Smooth muscle cell (in vitro differentiated cells): Measurements from ENCODE around the gene ATP10A. TPM values are rescaled to one million over a fixed set of nuclear protein-coding genes. Genes with fewer than 3 reads are reported as not detected.

Source experiments
- DNase-seq: peaks from one replicate; lab custom pipeline; 2025; ENCODE audit not compliant: unreplicated experiment; lab: John Stamatoyannopoulos, UW
- H2AFZ ChIP-seq: fragments of 200-600 bp; sonication (generic); 2 replicates; pipeline ENCODE4 v1.6.0; 2016; ENCODE audit warnings: antibody characterized with exemption, low read depth, mild to moderate bottlenecking
- H3F3A ChIP-seq: fragments of 200-600 bp; sonication (generic); 2 replicates; pipeline ENCODE4 v1.6.0; 2017; ENCODE audit warnings: antibody characterized with exemption, low read depth
- H3K27ac ChIP-seq: fragments of 200-600 bp; sonication (generic); 2 replicates; pipeline ENCODE4 v1.5.1; 2016; ENCODE audit warnings: low read depth, mild to moderate bottlenecking
- H3K27me3 ChIP-seq: fragments of 200-600 bp; sonication (generic); 2 replicates; pipeline ENCODE4 v1.6.1; 2016; ENCODE audit warnings: low read depth, mild to moderate bottlenecking
- H3K36me3 ChIP-seq: fragments of 200-600 bp; sonication (generic); 2 replicates; pipeline ENCODE4 v1.5.1; 2016; ENCODE audit warnings: low read depth
- H3K4me1 ChIP-seq: fragments of 200-600 bp; sonication (generic); 2 replicates; pipeline ENCODE4 v1.5.1; 2016; ENCODE audit warnings: low read depth
- H3K4me2 ChIP-seq: fragments of 200-600 bp; sonication (generic); 2 replicates; pipeline ENCODE4 v1.6.0; 2016; ENCODE audit warnings: mild to moderate bottlenecking
- H3K4me3 ChIP-seq: fragments of 200-600 bp; sonication (generic); 2 replicates; pipeline ENCODE4 v1.5.1; 2016; ENCODE audit warnings: mild to moderate bottlenecking
- H3K79me2 ChIP-seq: fragments of 200-600 bp; sonication (generic); 2 replicates; pipeline ENCODE4 v1.6.0; 2016; ENCODE audit warnings: low read depth, mild to moderate bottlenecking
- H3K9ac ChIP-seq: fragments of 200-600 bp; sonication (generic); 2 replicates; pipeline ENCODE4 v1.6.0; 2016; ENCODE audit warnings: low read depth
- H3K9me3 ChIP-seq: fragments of 200-600 bp; sonication (generic); replicated peaks from 2 replicates; pipeline ENCODE4 v1.5.1; 2016; ENCODE audit warnings: low read depth
- H4K20me1 ChIP-seq: fragments of 200-600 bp; sonication (generic); 2 replicates; pipeline ENCODE4 v1.6.0; 2016; ENCODE audit warnings: low read depth
- CTCF ChIP-seq: fragments of 200-600 bp; sonication (generic); IDR thresholded peaks from 2 replicates; pipeline ENCODE4 v1.5.1; 2017; ENCODE audit warnings: borderline replicate concordance, mild to moderate bottlenecking, antibody characterized with exemption; ENCODE audit not compliant: insufficient read depth, poor library complexity, severe bottlenecking
- WGBS: methylation state at CpG from one replicate; pipeline ENCODE4 v1.1.7; 2016; ENCODE audit warnings: low lambda C conversion rate; 5-methylcytosine and 5-hydroxymethylcytosine counted together
- polyA plus RNA-seq: library from polyadenylated mRNA; unstranded; fragments of >200 nt; fragmentation: Nextera tagmentation; extraction: Ambion mirVana; gene quantifications from 2 replicates; pipeline ENCODE4 v1.2.1, GENCODE V29; 2016
- total RNA-seq: library from RNA; depleted of rRNA; stranded (reverse); fragments of >200 nt; gene quantifications from 2 replicates; pipeline ENCODE4 v1.2.3, GENCODE V29; 2014

Gene ATP10A
- total and polyA plus RNA-seq, 2 experiments from 2014 or later: 10.6 to 12.3 TPM

- Histone ChIP-seq H3K4me1 (peaks cover 11% of the 10 kb centered on the region), H4K20me1 (no peaks in the 10 kb centered on the region), H3K4me2 (no peak overlapping the region), H3K9ac (no peak overlapping the region), H2AFZ (no peak overlapping the region), H3K27me3 (no peaks in the 10 kb centered on the region), H3K36me3 (no peaks in the 10 kb centered on the region), H3K4me3 (no peak overlapping the region), H3K79me2 (peaks cover 6% of the 10 kb centered on the region), H3K27ac (no peak overlapping the region), H3K9me3 (no peaks in the 10 kb centered on the region), H3F3A (peaks cover 10% of the 10 kb centered on the region)
- no peak for DNase-seq
- 92% methylated on average over 19 of the region's 19 CpGs for WGBS
- TF ChIP-seq CTCF: no peak
Observed at GRCh38 chr15:25742041-25742730, 120.9 kb downstream of the ATP10A start.

- no peak for TF ChIP-seq CTCF
- Histone ChIP-seq H3K27me3 (no peaks in the 10 kb centered on the region), H3K9ac (no peak overlapping the region), H3F3A (peaks cover 10% of the 10 kb centered on the region), H3K27ac (no peak overlapping the region), H3K36me3 (no peaks in the 10 kb centered on the region), H3K9me3 (no peaks in the 10 kb centered on the region), H4K20me1 (no peaks in the 10 kb centered on the region), H3K79me2 (peaks cover 1% of the 10 kb centered on the region), H3K4me1 (peaks cover 15% of the 10 kb centered on the region), H3K4me3 (no peak overlapping the region), H2AFZ (no peak overlapping the region), H3K4me2 (no peak overlapping the region)
- DNase-seq: no peak
- WGBS: 98% methylated on average over 5 of the region's 5 CpGs
Observed at GRCh38 chr15:25741256-25741580, 121.9 kb downstream of the ATP10A start.

GRCh38 chr15:25740383-25741255, 122.5 kb downstream of the ATP10A start:
- H3K9ac ChIP-seq: no peak overlapping the region
- DNase-seq: no peak
- no peaks in the 10 kb centered on the region for H3K9me3 ChIP-seq
- no peaks in the 10 kb centered on the region for H3K79me2 ChIP-seq
- peaks cover 10% of the 10 kb centered on the region for H3F3A ChIP-seq
- H3K4me3 ChIP-seq: no peak overlapping the region
- H3K36me3 ChIP-seq: no peaks in the 10 kb centered on the region
- H3K4me1 ChIP-seq: peaks cover 18% of the 10 kb centered on the region
- no peak for TF ChIP-seq CTCF
- H2AFZ ChIP-seq: no peak overlapping the region
- no peak overlapping the region for H3K4me2 ChIP-seq
- H3K27me3 ChIP-seq: no peaks in the 10 kb centered on the region
- H4K20me1 ChIP-seq: no peaks in the 10 kb centered on the region
- 94% methylated on average over 18 of the region's 18 CpGs for WGBS
- no peak overlapping the region for H3K27ac ChIP-seq
